ENCODE measurements around the gene SLC30A4.

- TF ChIP-seq CTCF (conservative IDR thresholded peaks at IDR 0.05; ENCODE audit: low read depth, low read length) (no peak), EZH2 (IDR thresholded peaks at IDR 0.05; ENCODE audit: low read length, unreplicated experiment) (no peak)
Observed at GRCh38 chr15:45471151-45471550, 51.4 kb downstream of the SLC30A4 start.
